H1 (cell line): ENCODE results near the gene SHROOM3. TPM values are rescaled to one million over a fixed set of nuclear protein-coding genes. Genes with fewer than 3 reads are reported as not detected.

ENCODE experiments used
- CTCF ChIA-PET: fragments of 300-600 bp; sonication (Branson Sonifier 250); formaldehyde crosslinking; loops from one replicate; lab custom pipeline; 2021; ENCODE audit not compliant: partially characterized antibody; lab: Charles Lee
- POLR2A ChIA-PET: fragments of 300-600 bp; sonication (Branson Sonifier 250); formaldehyde crosslinking; loops from one replicate; lab custom pipeline; 2021; ENCODE audit warnings: inconsistent platforms; ENCODE audit not compliant: partially characterized antibody; lab: Charles Lee
- DNase-seq, 2 experiments: peaks; one replicate each; pipeline versions ENCODE4 v3.0.0 to v3.0.0-alpha.2; 2010 to 2022; ENCODE audit warnings: low spot score in 2 of 2, low read depth in 1 of 2, mixed read lengths in 1 of 2
- FAIRE-seq: peaks from 2 replicates; lab custom pipeline; 2011; peaks lifted over from hg19 to GRCh38; lab: Jason Lieb, UNC
- H2AFZ ChIP-seq: 2 replicates; pipeline ENCODE4 v1.8.1; 2012; ENCODE audit warnings: low read length, inconsistent platforms
- H2AK5ac ChIP-seq: 2 replicates; pipeline ENCODE4 v1.6.1; 2013; ENCODE audit warnings: low read depth, low read length
- H2BK120ac ChIP-seq: replicated peaks from 2 replicates; pipeline ENCODE3; 2013; ENCODE audit warnings: low read depth, low read length, inconsistent platforms
- H2BK12ac ChIP-seq: 2 replicates; pipeline ENCODE4 v1.6.1; 2013; ENCODE audit warnings: low read depth, low read length
- H2BK15ac ChIP-seq: 2 replicates; pipeline ENCODE4 v1.6.1; 2013; ENCODE audit warnings: low read length
- H2BK20ac ChIP-seq: 2 replicates; pipeline ENCODE4 v1.6.1; 2013; ENCODE audit warnings: low read length
- H2BK5ac ChIP-seq: 2 replicates; pipeline ENCODE4 v1.6.1; 2013; ENCODE audit warnings: low read depth, low read length
- H3K14ac ChIP-seq: 2 replicates; pipeline ENCODE4 v1.6.1; 2013; ENCODE audit warnings: inconsistent platforms; ENCODE audit not compliant: insufficient read length
- H3K18ac ChIP-seq: 2 replicates; pipeline ENCODE4 v1.6.1; 2013; ENCODE audit warnings: low read length; ENCODE audit errors: extremely low read depth
- H3K23ac ChIP-seq: 2 replicates; pipeline ENCODE4 v1.6.1; 2013; ENCODE audit warnings: inconsistent platforms; ENCODE audit not compliant: insufficient read length
- H3K23me2 ChIP-seq: 2 replicates; pipeline ENCODE4 v1.6.1; 2013; ENCODE audit warnings: low read depth, low read length
- H3K27ac ChIP-seq: 2 replicates; pipeline ENCODE4 v1.6.1; 2011; ENCODE audit warnings: low read depth, low read length, inconsistent platforms
- H3K27me3 ChIP-seq, 4 experiments: replicated peaks in 1 of 4; 1 replicate in 1 of 4; 2 replicates in 3 of 4; pipeline versions ENCODE4 v1.6.1 to v1.8.1; 2011 to 2013; ENCODE audit warnings: low read length in 3 of 4, mild to moderate bottlenecking in 3 of 4, inconsistent platforms in 2 of 4, mixed read lengths in 2 of 4, moderate library complexity in 1 of 4; ENCODE audit not compliant: control insufficient read depth in 3 of 4, insufficient read depth in 3 of 4; ENCODE audit errors: extremely low read depth in 1 of 4
- H3K36me3 ChIP-seq, 4 experiments: 2 replicates each; pipeline versions ENCODE4 v1.6.1 to v1.8.1; 2011 to 2013; ENCODE audit warnings: mild to moderate bottlenecking in 4 of 4, low read length in 3 of 4, moderate library complexity in 2 of 4, control low read depth in 1 of 4, inconsistent platforms in 1 of 4; ENCODE audit not compliant: insufficient read depth in 4 of 4, control insufficient read depth in 2 of 4
- H3K4ac ChIP-seq: replicated peaks from 2 replicates; pipeline ENCODE3; 2013; ENCODE audit warnings: low read length, low read depth, mixed read lengths, inconsistent platforms; ENCODE audit not compliant: insufficient read length
- H3K4me1 ChIP-seq, 4 experiments: replicated peaks in 1 of 4; 1 replicate in 1 of 4; 2 replicates in 3 of 4; pipeline versions ENCODE4 v1.6.1 to v1.8.1; 2011 to 2013; ENCODE audit warnings: low read length in 3 of 4, inconsistent platforms in 2 of 4, mixed read lengths in 1 of 4; ENCODE audit not compliant: insufficient read depth in 4 of 4, control insufficient read depth in 3 of 4
- H3K4me2 ChIP-seq, 2 experiments: 2 replicates each; pipeline versions ENCODE4 v1.6.1 to v1.8.1; 2011 to 2013; ENCODE audit warnings: low read depth in 2 of 2, low read length in 2 of 2, control low read depth in 1 of 2, inconsistent platforms in 1 of 2, mild to moderate bottlenecking in 1 of 2; ENCODE audit not compliant: insufficient read depth in 1 of 2
- H3K4me3 ChIP-seq, 4 experiments: fragments of 200-600, 300-600 bp in 1 of 4; sonication (generic), shearing (Covaris generic), sonication (Bioruptor Twin) in 1 of 4; 2 replicates each; pipeline versions ENCODE4 v1.5.1 to v1.8.1; 2011 to 2016; ENCODE audit warnings: low read length in 4 of 4, low read depth in 3 of 4, control low read depth in 2 of 4, inconsistent platforms in 2 of 4, mild to moderate bottlenecking in 2 of 4, mixed read lengths in 1 of 4, moderate library complexity in 1 of 4; ENCODE audit not compliant: insufficient read depth in 2 of 4; ENCODE audit errors: extremely low read depth in 1 of 4
- H3K56ac ChIP-seq: replicated peaks from 2 replicates; pipeline ENCODE3; 2013; ENCODE audit warnings: low read depth, mild to moderate bottlenecking, mixed read lengths, low read length, inconsistent platforms; ENCODE audit not compliant: insufficient read length
- H3K79me1 ChIP-seq: 2 replicates; pipeline ENCODE4 v1.6.1; 2013; ENCODE audit warnings: low read depth, low read length, control low read depth
- H3K79me2 ChIP-seq, 2 experiments: 2 replicates each; pipeline versions ENCODE4 v1.6.1 to v1.8.1; 2012 to 2013; ENCODE audit warnings: low read length in 2 of 2, mild to moderate bottlenecking in 2 of 2, inconsistent platforms in 1 of 2; ENCODE audit not compliant: insufficient read depth in 2 of 2, control insufficient read depth in 1 of 2
- H3K9ac ChIP-seq, 4 experiments: replicated peaks in 1 of 4; 1 replicate in 1 of 4; 2 replicates in 3 of 4; pipeline versions ENCODE4 v1.6.1 to v1.8.1; 2011 to 2013; ENCODE audit warnings: low read depth in 3 of 4, low read length in 3 of 4, control low read depth in 2 of 4, mild to moderate bottlenecking in 2 of 4, moderate library complexity in 2 of 4, inconsistent platforms in 1 of 4; ENCODE audit errors: extremely low read depth in 1 of 4
- H3K9me3 ChIP-seq, 2 experiments: 2 replicates each; pipeline versions ENCODE4 v1.6.1 to v1.8.1; 2012 to 2013; ENCODE audit warnings: mild to moderate bottlenecking in 2 of 2, moderate library complexity in 2 of 2, control low read depth in 1 of 2, inconsistent platforms in 1 of 2, low read depth in 1 of 2, low read length in 1 of 2, mixed read lengths in 1 of 2; ENCODE audit not compliant: insufficient read depth in 2 of 2
- H4K20me1 ChIP-seq, 2 experiments: replicated peaks in 1 of 2; 2 replicates each; pipeline versions ENCODE3 to v1.8.1; 2011 to 2013; ENCODE audit warnings: inconsistent platforms in 2 of 2, low read length in 2 of 2, mild to moderate bottlenecking in 1 of 2; ENCODE audit not compliant: insufficient read depth in 2 of 2, control insufficient read depth in 1 of 2
- H4K5ac ChIP-seq: 2 replicates; pipeline ENCODE4 v1.6.1; 2013; ENCODE audit warnings: low read length, low read depth, mixed read lengths, inconsistent platforms; ENCODE audit not compliant: insufficient read length
- H4K8ac ChIP-seq: 2 replicates; pipeline ENCODE4 v1.8.0; 2013; ENCODE audit warnings: mild to moderate bottlenecking, moderate library complexity, low read length, inconsistent platforms; ENCODE audit not compliant: insufficient read depth; ENCODE audit errors: extremely low read depth
- H4K91ac ChIP-seq: replicated peaks from 2 replicates; pipeline ENCODE3; 2013; ENCODE audit warnings: low read length, mixed read lengths, inconsistent platforms; ENCODE audit not compliant: insufficient read length
- ASH2L ChIP-seq: fragments of 200-600, 300-600 bp; sonication (generic); IDR thresholded peaks from one replicate; pipeline ENCODE4 v1.7.1; 2017; ENCODE audit warnings: low read length
- BACH1 ChIP-seq: IDR thresholded peaks from 2 replicates; pipeline ENCODE4 v1.6.1; 2012; ENCODE audit warnings: low read length, improper control_type of control experiment
- BRCA1 ChIP-seq: IDR thresholded peaks from 2 replicates; pipeline ENCODE4 v1.6.1; 2012; ENCODE audit warnings: low read depth, low read length, improper control_type of control experiment
- JUND ChIP-seq: IDR thresholded peaks from 2 replicates; pipeline ENCODE4 v1.6.1; 2011; ENCODE audit warnings: mild to moderate bottlenecking, improper control_type of control experiment, low read length
- POLR2AphosphoS5 ChIP-seq: IDR thresholded peaks from 2 replicates; pipeline ENCODE4 v1.6.1; 2011; ENCODE audit warnings: low read depth, low read length
- SUZ12 ChIP-seq: fragments of 200-600 bp; sonication (generic); IDR thresholded peaks from 2 replicates; pipeline ENCODE4 v1.6.1; 2012; ENCODE audit warnings: mild to moderate bottlenecking, inconsistent platforms, low read length, moderate library complexity, mixed read lengths
- WGBS, 2 experiments: shearing (Covaris generic) in 1 of 2; methylation state at CpG; one replicate each; pipeline versions ENCODE4 v1.1.6 to v1.1.7; 2013 to 2015; ENCODE audit warnings: low lambda C conversion rate in 2 of 2, mixed read lengths in 2 of 2, inconsistent platforms in 1 of 2, low coverage in 1 of 2, missing lambda C conversion rate in 1 of 2; ENCODE audit not compliant: insufficient replicate concordance in 2 of 2, insufficient coverage in 1 of 2, insufficient read length in 1 of 2; ENCODE audit errors: extremely low coverage in 1 of 2, missing lambda C conversion rate in 1 of 2; 5-methylcytosine and 5-hydroxymethylcytosine counted together
- polyA plus RNA-seq, 7 experiments: library from polyadenylated mRNA; depleted of rRNA in 3 of 7; stranded (reverse) in 5 of 7; unstranded in 2 of 7; fragments of >200 nt in 5 of 7; fragments of 200-250 nt in 2 of 7; gene quantifications; 1 replicate in 5 of 7; 2 replicates in 1 of 7; 4 replicates in 1 of 7; pipeline versions ENCODE4 v1.2.1 to v1.2.3, GENCODE V29; 2011 to 2013; ENCODE audit warnings: missing spikeins in 2 of 7, mixed read lengths in 2 of 7
- total RNA-seq: library from RNA; stranded (reverse); fragmentation: NEBNext Ultra II Directional; extraction: Animal tissue kit (Norgen Biotek cat#: 25700); gene quantifications from 2 replicates; pipeline ENCODE4 v1.2.1, GENCODE V29; 2021

SHROOM3 gene
- total and polyA plus RNA-seq, 2 of the 8 experiments (the other 6 are each of a cell fraction or from before 2014, with no cell fraction given), result 15.8 to 34.0 TPM

DNA sequence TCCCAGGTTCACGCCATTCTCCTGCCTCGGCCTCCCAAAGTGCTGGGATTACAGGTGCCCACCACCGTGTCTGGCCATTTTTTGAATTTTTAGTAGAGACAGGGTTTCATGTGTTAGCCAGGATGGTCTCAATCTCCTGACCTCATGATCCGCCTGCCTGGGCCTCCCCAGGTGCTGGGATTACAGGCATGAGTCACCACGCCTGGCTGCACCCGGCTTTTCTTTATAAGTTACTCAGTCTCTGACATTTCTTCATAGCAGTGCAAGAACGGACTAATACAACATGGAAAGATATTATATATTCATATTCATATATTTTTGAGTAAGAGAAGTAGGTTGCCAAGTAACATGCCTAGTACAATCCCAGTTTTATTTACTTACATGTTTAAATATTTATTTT lies 22.9 kb downstream of the SHROOM3 start:
- H3K36me3 ChIP-seq, result 0 out of 8 replicates have a peak, but pooled peaks cover 0 to 2% (median 0%) of the 10 kb centered on the region in 4 experiments
- TF ChIP-seq BRCA1, result no peak
- TF ChIP-seq POLR2AphosphoS5, result no peak
- TF ChIP-seq ASH2L, result no peak
- TF ChIP-seq BACH1, result no peak
- no peak for TF ChIP-seq SUZ12
- TF ChIP-seq JUND, result no peak
- no peak overlapping the region for H4K8ac ChIP-seq
- H3K4me3 ChIP-seq, result no peak overlapping the region
- no peak overlapping the region for H3K9ac ChIP-seq
- H2BK20ac ChIP-seq, result no peak overlapping the region
- no peaks in the 10 kb centered on the region for H3K23me2 ChIP-seq
- no peaks in the 10 kb centered on the region for H4K20me1 ChIP-seq
- peak overlapping the region; percentile 77 for H4K5ac ChIP-seq
- no peaks in the 10 kb centered on the region for H3K79me2 ChIP-seq
- no peaks in the 10 kb centered on the region for H3K27me3 ChIP-seq
- peaks cover 3 to 10% (median 9%) of the 10 kb centered on the region in 4 experiments; a peak in 5 of 7 replicates for H3K4me1 ChIP-seq
- no peak overlapping the region; the same call in 1 of the 2 replicates for H3K18ac ChIP-seq
- no peak overlapping the region for H2AFZ ChIP-seq
- no peak for FAIRE-seq
- 93% methylated on average over 7 of the region's 7 CpGs; no CpG with 5 or more reads in 1 of the 2 experiments for WGBS, 2 experiments
- H3K9me3 ChIP-seq, result peaks cover 6 to 7% of the 10 kb centered on the region in 2 experiments; a peak in 3 of 4 replicates
- no peak overlapping the region for H2BK5ac ChIP-seq
- H3K4me2 ChIP-seq, result no peak overlapping the region
- H2BK12ac ChIP-seq, result no peak overlapping the region
- H2BK15ac ChIP-seq, result no peak overlapping the region
- H3K23ac ChIP-seq, result no peak overlapping the region
- no peak for DNase-seq
- H2BK120ac ChIP-seq, result no peak overlapping the region
- CTCF ChIA-PET, result interaction anchor here (1.2 to 1.7 kb wide), 2 partner anchors 12 to 14 kb away, joined by 3 to 4 read pairs; no protein-coding TSS in a partner anchor
- no peak overlapping the region for H3K14ac ChIP-seq
- no peaks in the 10 kb centered on the region for H3K79me1 ChIP-seq
- H3K27ac ChIP-seq, result no peak overlapping the region
- POLR2A ChIA-PET, result interaction anchor here (1.3 to 2.5 kb wide), 3 partner anchors 22 to 27 kb away, joined by 4 to 15 read pairs (median 4); partner anchors contain the start of gene SHROOM3
- no peak overlapping the region for H3K4ac ChIP-seq
- no peak overlapping the region for H2AK5ac ChIP-seq
- no peak overlapping the region for H3K56ac ChIP-seq
- H4K91ac ChIP-seq, result no peak overlapping the region
